Measurements from ENCODE around the gene FGF12. TPM values are rescaled to one million over a fixed set of nuclear protein-coding genes. Genes with fewer than 3 reads are reported as not detected.
A peak's percentile ranks its signal among the peaks of the same experiment; 100 is the strongest.

Gene FGF12
- total RNA-seq, 4 donors from 2014 or later: 0.46 to 1.2 (median 0.72) TPM

- ATAC-seq (no peak), DNase-seq (no peak)
- Histone ChIP-seq H3K4me1 (no peaks in the 10 kb centered on the region), H3K27me3 (no peaks in the 10 kb centered on the region), H3K4me3 (no peak overlapping the region), H3K27ac (no peak overlapping the region), H3K9me3 (no peaks in the 10 kb centered on the region), H3K36me3 (no peaks in the 10 kb centered on the region)
- in situ Hi-C loops (cut with MboI; ENCODE audit: low sequenced_read_pairs in 4 of 4) (no loop called here), intact Hi-C loops (cut with DNase I; ENCODE audit: low total_unique reads) (no loop called here)
- TF ChIP-seq CTCF (IDR thresholded peaks at IDR 0.05 in 4 of 5, conservative IDR thresholded peaks at IDR 0.05 in 1 of 5): no peak
Measured at GRCh38 chr3:192212335-192212734, 515.0 kb downstream of the FGF12 start.

- DNase-seq (no peak), ATAC-seq (no peak)
- no peaks in the 10 kb centered on the region for H3K9me3 ChIP-seq
- H3K4me3 ChIP-seq: no peak overlapping the region
- H3K27me3 ChIP-seq: no peaks in the 10 kb centered on the region
- H3K27ac ChIP-seq: no peak overlapping the region
- H3K4me1 ChIP-seq: no peaks in the 10 kb centered on the region
- intact Hi-C loops (cut with DNase I; ENCODE audit: low total_unique reads): no loop called here
- in situ Hi-C loops (cut with MboI; ENCODE audit: low sequenced_read_pairs in 4 of 4): no loop called here
- H3K36me3 ChIP-seq: no peaks in the 10 kb centered on the region
- TF ChIP-seq POLR2A (IDR thresholded peaks at IDR 0.05): no peak
- no peak for TF ChIP-seq CTCF (IDR thresholded peaks at IDR 0.05 in 4 of 5, conservative IDR thresholded peaks at IDR 0.05 in 1 of 5)
Measured at GRCh38 chr3:192207651-192208050, 519.7 kb downstream of the FGF12 start.

- intact Hi-C loops (cut with DNase I; ENCODE audit: low total_unique reads): no loop called here
- Histone ChIP-seq H3K27ac (no peak overlapping the region), H3K27me3 (no peaks in the 10 kb centered on the region), H3K4me3 (no peak overlapping the region), H3K9me3 (no peaks in the 10 kb centered on the region), H3K36me3 (no peaks in the 10 kb centered on the region), H3K4me1 (no peaks in the 10 kb centered on the region)
- in situ Hi-C loops (cut with MboI; ENCODE audit: low sequenced_read_pairs in 4 of 4): no loop called here
- DNase-seq: no peak
- TF ChIP-seq CTCF (IDR thresholded peaks at IDR 0.05 in 4 of 5, conservative IDR thresholded peaks at IDR 0.05 in 1 of 5) (no peak), POLR2A (IDR thresholded peaks at IDR 0.05) (no peak)
- ATAC-seq: no peak
Measured at GRCh38 chr3:192207239-192207638, 520.1 kb downstream of the FGF12 start.

- no peak for ATAC-seq
- H3K27me3 ChIP-seq: no peaks in the 10 kb centered on the region
- intact Hi-C loops (cut with DNase I; ENCODE audit: low total_unique reads): no loop called here
- no peaks in the 10 kb centered on the region for H3K4me1 ChIP-seq
- no peaks in the 10 kb centered on the region for H3K36me3 ChIP-seq
- in situ Hi-C loops (cut with MboI; ENCODE audit: low sequenced_read_pairs in 4 of 4): no loop called here
- no peak for DNase-seq
- no peak overlapping the region for H3K4me3 ChIP-seq
- no peaks in the 10 kb centered on the region for H3K9me3 ChIP-seq
- no peak for TF ChIP-seq CTCF (IDR thresholded peaks at IDR 0.05 in 4 of 5, conservative IDR thresholded peaks at IDR 0.05 in 1 of 5)
- no peak overlapping the region for H3K27ac ChIP-seq
Measured at GRCh38 chr3:192194085-192194484, 533.3 kb downstream of the FGF12 start.

GRCh38 chr3:192188218-192188835, 539.0 kb downstream of the FGF12 start:
- H3K9me3 ChIP-seq: no peaks in the 10 kb centered on the region
- ATAC-seq (no peak), DNase-seq (no peak)
- no peak overlapping the region for H3K27ac ChIP-seq
- no peaks in the 10 kb centered on the region for H3K4me1 ChIP-seq
- in situ Hi-C loops (cut with MboI; ENCODE audit: low sequenced_read_pairs in 4 of 4) (no loop called here), intact Hi-C loops (cut with DNase I; ENCODE audit: low total_unique reads) (no loop called here)
- TF ChIP-seq POLR2A (IDR thresholded peaks at IDR 0.05) (no peak), CTCF (IDR thresholded peaks at IDR 0.05 in 4 of 5, conservative IDR thresholded peaks at IDR 0.05 in 1 of 5) (peak in 2 of 5 experiments; percentile 25 to 48)
- H3K4me3 ChIP-seq: no peak overlapping the region
- H3K36me3 ChIP-seq: no peaks in the 10 kb centered on the region
- no peaks in the 10 kb centered on the region for H3K27me3 ChIP-seq
